ENCODE data around the gene DCAF15. TPM values are rescaled to one million over a fixed set of nuclear protein-coding genes. Genes with fewer than 3 reads are reported as not detected.
A peak's percentile ranks its signal among the peaks of the same experiment; 100 is the strongest.

DCAF15 gene
- total and polyA plus RNA-seq, 8 donors, result 7.8 to 50.7 (median 12.3) TPM

DNA sequence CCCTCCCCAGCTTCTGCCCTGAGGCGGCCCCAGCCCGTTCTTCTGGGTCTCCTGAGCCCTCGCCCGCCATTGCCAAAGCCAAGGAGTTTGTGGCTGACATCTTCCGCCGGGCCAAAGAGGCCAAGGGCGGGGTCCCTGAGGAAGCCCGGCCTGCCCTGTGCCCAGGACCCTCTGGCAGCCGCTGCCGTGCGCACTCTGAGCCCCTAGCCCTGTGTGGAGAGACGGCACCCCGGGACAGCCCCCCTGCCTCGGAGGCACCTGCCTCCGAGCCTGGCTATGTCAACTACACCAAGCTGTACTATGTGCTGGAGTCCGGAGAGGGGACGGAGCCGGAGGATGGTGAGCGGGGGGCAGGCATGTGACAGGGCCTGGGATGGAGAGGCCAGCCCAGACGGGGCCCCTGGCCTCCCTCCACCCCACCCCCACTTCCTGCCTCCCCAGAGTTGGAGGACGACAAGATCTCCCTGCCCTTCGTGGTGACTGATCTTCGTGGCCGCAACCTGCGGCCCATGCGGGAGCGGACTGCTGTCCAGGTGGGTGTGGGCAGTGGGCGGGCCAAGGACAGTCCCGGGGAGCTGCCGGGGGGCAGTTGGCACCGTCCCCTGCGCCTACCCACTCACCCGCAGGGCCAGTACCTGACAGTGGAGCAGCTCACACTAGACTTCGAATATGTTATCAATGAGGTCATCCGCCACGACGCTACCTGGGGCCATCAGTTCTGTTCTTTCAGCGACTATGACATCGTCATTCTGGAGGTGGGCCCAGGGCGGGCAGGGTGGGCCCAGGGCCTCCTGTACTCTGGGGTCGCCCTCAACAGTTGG lies 7.0 kb downstream of the DCAF15 start:
- ATAC-seq, result peak in 1 of 4 donors; percentile 2
- intact Hi-C loops (cut with DNase I), result no loop called here
- Histone ChIP-seq H3K27ac (no peak overlapping the region), H3K4me1 (no peaks in the 10 kb centered on the region), H3K27me3 (no peaks in the 10 kb centered on the region), H3K4me3 (no peak overlapping the region), H3K36me3 (peaks cover 5 to 52% (median 11%) of the 10 kb centered on the region in 3 donors), H3K9me3 (no peaks in the 10 kb centered on the region)
- DNase-seq, result peak in 2 of 6 donors; percentile 40 to 70
- FAIRE-seq, result no peak
- TF ChIP-seq, protein P1, sequence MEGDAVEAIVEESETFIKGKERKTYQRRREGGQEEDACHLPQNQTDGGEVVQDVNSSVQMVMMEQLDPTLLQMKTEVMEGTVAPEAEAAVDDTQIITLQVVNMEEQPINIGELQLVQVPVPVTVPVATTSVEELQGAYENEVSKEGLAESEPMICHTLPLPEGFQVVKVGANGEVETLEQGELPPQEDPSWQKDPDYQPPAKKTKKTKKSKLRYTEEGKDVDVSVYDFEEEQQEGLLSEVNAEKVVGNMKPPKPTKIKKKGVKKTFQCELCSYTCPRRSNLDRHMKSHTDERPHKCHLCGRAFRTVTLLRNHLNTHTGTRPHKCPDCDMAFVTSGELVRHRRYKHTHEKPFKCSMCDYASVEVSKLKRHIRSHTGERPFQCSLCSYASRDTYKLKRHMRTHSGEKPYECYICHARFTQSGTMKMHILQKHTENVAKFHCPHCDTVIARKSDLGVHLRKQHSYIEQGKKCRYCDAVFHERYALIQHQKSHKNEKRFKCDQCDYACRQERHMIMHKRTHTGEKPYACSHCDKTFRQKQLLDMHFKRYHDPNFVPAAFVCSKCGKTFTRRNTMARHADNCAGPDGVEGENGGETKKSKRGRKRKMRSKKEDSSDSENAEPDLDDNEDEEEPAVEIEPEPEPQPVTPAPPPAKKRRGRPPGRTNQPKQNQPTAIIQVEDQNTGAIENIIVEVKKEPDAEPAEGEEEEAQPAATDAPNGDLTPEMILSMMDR (IDR thresholded peaks at IDR 0.05), result no peak
- WGBS, 2 donors, result 87 to 88% methylated on average over 38 to 41 of the region's 41 CpGs

DNA sequence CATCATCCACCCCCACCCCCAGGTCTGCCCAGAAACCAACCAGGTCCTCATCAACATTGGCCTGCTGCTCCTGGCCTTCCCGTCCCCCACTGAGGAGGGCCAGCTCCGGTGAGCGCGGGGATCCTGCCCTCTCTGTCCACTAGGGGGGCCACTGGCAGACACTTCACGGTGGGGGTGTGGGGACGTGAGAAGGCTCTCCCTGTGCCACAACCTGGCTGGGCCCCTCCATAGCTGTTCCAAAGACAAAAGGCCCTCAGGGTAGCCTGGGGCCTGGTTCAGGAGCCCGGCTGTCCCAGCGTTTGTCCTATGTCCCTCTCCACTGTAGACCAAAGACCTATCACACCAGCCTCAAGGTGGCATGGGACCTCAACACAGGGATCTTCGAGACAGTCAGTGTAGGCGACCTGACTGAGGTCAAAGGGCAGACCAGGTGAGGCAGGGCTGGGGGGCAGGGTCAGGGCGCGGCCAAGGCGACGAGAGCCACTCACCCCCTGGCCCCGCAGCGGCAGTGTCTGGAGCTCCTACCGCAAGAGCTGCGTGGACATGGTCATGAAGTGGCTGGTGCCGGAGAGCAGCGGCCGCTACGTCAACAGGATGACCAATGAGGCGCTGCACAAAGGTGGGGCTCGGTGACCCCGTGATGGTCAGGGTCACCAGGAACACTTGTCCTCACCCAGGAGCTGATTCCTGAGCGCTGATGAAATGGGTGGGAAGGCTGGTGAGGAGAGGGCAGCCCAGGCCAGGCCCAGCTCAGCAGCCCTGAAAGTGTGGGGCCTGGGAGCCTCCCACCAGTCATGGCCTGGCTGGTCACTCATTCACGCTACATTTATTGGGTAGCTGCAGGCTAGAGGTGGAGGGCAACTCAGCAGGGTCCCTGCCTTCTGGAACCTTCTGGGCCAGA lies 7.9 kb downstream of the DCAF15 start:
- TF ChIP-seq, protein P1 (IDR thresholded peaks at IDR 0.05), result no peak
- Histone ChIP-seq H3K27me3 (no peaks in the 10 kb centered on the region), H3K4me3 (no peak overlapping the region), H3K27ac (no peak overlapping the region), H3K4me1 (no peaks in the 10 kb centered on the region), H3K9me3 (no peaks in the 10 kb centered on the region), H3K36me3 (peaks cover 5 to 52% (median 11%) of the 10 kb centered on the region in 3 donors)
- no peak for FAIRE-seq
- ATAC-seq, result peak; percentile 21 to 48 (median 31)
- intact Hi-C loops (cut with DNase I), result no loop called here
- WGBS, 2 donors, result 87 to 90% methylated on average over 27 of the region's 27 CpGs
- DNase-seq, result peak in 2 of 6 donors; percentile 40 to 74

DNA sequence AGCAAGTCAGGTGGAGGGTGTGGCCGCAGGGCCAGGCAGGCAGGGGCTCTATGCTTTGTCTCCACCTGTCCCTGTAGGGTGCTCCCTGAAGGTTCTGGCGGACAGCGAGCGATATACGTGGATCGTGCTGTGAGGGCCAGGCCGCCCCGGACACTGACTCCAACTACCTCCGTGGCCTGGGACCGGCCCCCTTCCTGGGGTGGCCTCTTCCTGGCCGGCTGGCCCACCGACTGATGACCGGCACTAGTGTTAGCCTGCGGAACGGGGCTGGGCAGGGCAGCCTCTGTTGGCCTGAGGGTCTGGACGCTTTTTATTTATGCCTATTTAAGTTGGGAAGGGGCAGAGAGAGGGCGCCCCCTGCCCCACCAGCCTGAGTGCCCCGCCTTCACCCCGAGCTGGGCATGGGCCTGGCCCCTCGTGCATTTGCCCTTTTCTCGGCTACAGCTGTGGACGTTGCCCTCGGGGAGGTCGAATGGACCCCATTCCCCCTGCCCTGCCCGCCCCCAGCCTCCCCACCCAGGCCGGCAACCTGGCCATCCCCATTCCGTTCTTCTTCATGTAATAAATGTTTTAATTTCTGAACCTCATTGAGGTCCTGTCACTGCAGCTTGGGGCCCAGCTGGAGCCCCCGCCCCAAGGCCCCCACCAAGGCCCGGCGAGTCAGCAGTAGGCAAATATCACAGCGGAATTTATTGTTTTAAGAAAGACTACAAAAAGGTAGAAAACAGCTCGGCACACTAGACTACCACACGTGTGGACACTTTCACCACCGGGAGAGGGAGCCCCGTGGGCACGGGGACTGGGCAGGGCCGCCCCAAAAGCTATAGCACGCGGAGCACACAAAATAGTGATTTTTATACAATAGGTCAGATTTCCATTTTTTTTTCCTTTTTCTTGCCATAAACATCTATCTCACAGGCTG lies 8.8 kb downstream of the DCAF15 start:
- TF ChIP-seq, protein P1 (IDR thresholded peaks at IDR 0.05), result no peak
- Histone ChIP-seq H3K36me3 (peaks cover 0 to 51% (median 11%) of the 10 kb centered on the region in 3 donors), H3K27ac (no peak overlapping the region), H3K27me3 (no peaks in the 10 kb centered on the region), H3K4me1 (no peaks in the 10 kb centered on the region), H3K9me3 (no peaks in the 10 kb centered on the region), H3K4me3 (no peak overlapping the region)
- WGBS, 2 donors, result 93 to 94% methylated on average over 39 of the region's 39 CpGs
- no peak for FAIRE-seq
- intact Hi-C loops (cut with DNase I), result no loop called here
- ATAC-seq, result peak in 1 of 4 donors; percentile 4
- DNase-seq, result peak in 1 of 6 donors; percentile 70

DNA sequence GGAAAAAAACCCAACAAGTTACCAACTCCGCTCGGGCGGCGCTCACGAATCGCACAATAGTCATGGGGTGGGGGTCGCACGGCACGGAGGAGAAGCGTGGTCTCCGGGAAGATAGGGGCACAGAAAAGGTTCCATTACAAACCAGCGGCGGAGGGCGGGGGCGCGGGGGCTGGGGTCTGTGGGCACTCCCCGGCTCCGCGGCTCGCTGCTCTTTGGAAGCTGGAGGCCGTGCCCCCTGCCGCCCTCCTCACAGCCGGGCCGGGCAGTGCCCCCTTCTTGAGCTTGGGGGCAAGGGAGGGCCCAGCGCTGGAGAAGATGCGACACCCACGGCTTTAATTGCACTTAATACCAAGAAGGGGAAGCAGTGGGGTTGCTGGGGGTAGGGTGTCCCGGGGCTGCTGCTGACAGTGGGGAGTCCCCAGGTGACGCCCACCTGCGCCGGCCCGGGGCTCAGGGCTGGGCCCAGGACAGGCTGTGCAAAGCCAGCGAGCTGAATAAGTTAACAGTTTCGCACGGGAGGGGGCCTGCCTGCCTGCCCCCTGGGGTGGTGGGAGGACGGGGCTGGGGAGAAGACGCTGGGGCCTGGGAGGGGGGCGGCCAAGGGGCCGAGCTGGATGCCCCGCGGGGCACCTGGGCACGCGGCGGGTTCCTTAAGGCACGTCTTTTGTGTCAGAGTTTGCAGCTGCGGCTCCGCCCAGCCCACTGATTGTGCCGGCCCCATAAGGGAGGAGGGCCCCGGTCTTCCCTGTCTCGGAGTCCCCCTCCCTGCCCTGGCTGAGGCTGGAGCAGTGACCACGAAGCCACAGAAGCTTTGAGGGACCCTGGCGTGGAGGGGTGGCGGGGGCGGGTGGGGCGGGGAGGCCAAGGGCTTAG lies 9.8 kb downstream of the DCAF15 start:
- TF ChIP-seq, protein P1 (IDR thresholded peaks at IDR 0.05), result no peak
- DNase-seq, result peak in 1 of 6 donors; percentile 73
- H3K27ac ChIP-seq, result no peak overlapping the region
- peaks cover 0 to 51% (median 17%) of the 10 kb centered on the region in 3 donors for H3K36me3 ChIP-seq
- no peaks in the 10 kb centered on the region for H3K27me3 ChIP-seq
- FAIRE-seq, result no peak
- peak in 1 of 4 donors; percentile 5 for ATAC-seq
- intact Hi-C loops (cut with DNase I), result no loop called here
- no peaks in the 10 kb centered on the region for H3K4me1 ChIP-seq
- no peak overlapping the region for H3K4me3 ChIP-seq
- no peaks in the 10 kb centered on the region for H3K9me3 ChIP-seq
- 88 to 89% methylated on average over 43 to 55 of the region's 55 CpGs for WGBS, 2 donors

All from pancreas (tissue), 10 donors.